ENCODE results near the gene DLST. TPM values are rescaled to one million over a fixed set of nuclear protein-coding genes. Genes with fewer than 3 reads are reported as not detected.
"Not testable (repeated sequence)": the region's sequence is repeated elsewhere in the genome, so short reads cannot be mapped to it uniquely, and the experiment has no call there.

DLST gene
- total and polyA plus RNA-seq, 12 donors = 42.0 to 205 (median 146) TPM

GRCh38 chr14:74927225-74927624 lies 45.5 kb downstream of the DLST start:
- intact Hi-C loops (cut with DNase I) = no loop called here
- 71 to 85% (median 82%) methylated on average over 6 of the region's 6 CpGs for WGBS, 4 donors
- no peak overlapping the region for H3K27ac ChIP-seq
- no peaks in the 10 kb centered on the region for H3K27me3 ChIP-seq
- H3K4me3 ChIP-seq = no peak overlapping the region
- TF ChIP-seq POLR2A (IDR thresholded peaks at IDR 0.05) = no peak
- TF ChIP-seq CTCF (IDR thresholded peaks at IDR 0.05) = no peak
- peaks cover 0 to 10% of the 10 kb centered on the region in 2 donors for H3K4me1 ChIP-seq (replicated peaks in 1 of 2)
- H3K9me3 ChIP-seq (replicated peaks in 1 of 3) = no peaks in the 10 kb centered on the region
- no peak for DNase-seq
- H3K36me3 ChIP-seq (replicated peaks in 1 of 2) = no peaks in the 10 kb centered on the region

GRCh38 chr14:74929242-74929641 lies 47.5 kb downstream of the DLST start:
- Histone ChIP-seq H3K36me3 (replicated peaks in 1 of 2) (no peaks in the 10 kb centered on the region), H3K4me1 (replicated peaks in 1 of 2) (no peaks in the 10 kb centered on the region), H3K9me3 (replicated peaks in 1 of 3) (no peaks in the 10 kb centered on the region), H3K27ac (no peak overlapping the region), H3K4me3 (no peak overlapping the region), H3K27me3 (no peaks in the 10 kb centered on the region)
- WGBS, 4 donors = 53 to 65% (median 60%) methylated on average over 6 of the region's 6 CpGs
- intact Hi-C loops (cut with DNase I) = no loop called here
- TF ChIP-seq CTCF (IDR thresholded peaks at IDR 0.05) (no peak), POLR2A (IDR thresholded peaks at IDR 0.05) (no peak)
- no peak for DNase-seq

- DNase-seq; H3K36me3 ChIP-seq (replicated peaks in 1 of 2); H3K27me3 ChIP-seq; H3K9me3 ChIP-seq (replicated peaks in 1 of 3); intact Hi-C loops (cut with DNase I); H3K4me3 ChIP-seq; H3K27ac ChIP-seq; H3K4me1 ChIP-seq (replicated peaks in 1 of 2): not testable (repeated sequence)
- WGBS, 4 donors = 76 to 82% (median 78%) methylated on average over 9 of the region's 9 CpGs
Observed at GRCh38 chr14:74931744-74932143, 50.0 kb downstream of the DLST start.

- Histone ChIP-seq H3K4me1 (replicated peaks in 1 of 2) (no peaks in the 10 kb centered on the region), H3K27ac (no peak overlapping the region), H3K27me3 (no peaks in the 10 kb centered on the region), H3K9me3 (replicated peaks in 1 of 3) (no peaks in the 10 kb centered on the region), H3K36me3 (replicated peaks in 1 of 2) (no peaks in the 10 kb centered on the region), H3K4me3 (no peak overlapping the region)
- 21 to 31% (median 26%) methylated on average over 6 of the region's 6 CpGs for WGBS, 4 donors
- TF ChIP-seq POLR2A (IDR thresholded peaks at IDR 0.05) (no peak), CTCF (IDR thresholded peaks at IDR 0.05) (no peak)
- intact Hi-C loops (cut with DNase I) = no loop called here
- DNase-seq = peak in 1 of 7 donors; percentile 16
Observed at GRCh38 chr14:74932401-74932901, 50.7 kb downstream of the DLST start.

- DNase-seq; H3K36me3 ChIP-seq (replicated peaks in 1 of 2); H3K9me3 ChIP-seq (replicated peaks in 1 of 3); intact Hi-C loops (cut with DNase I); H3K4me1 ChIP-seq (replicated peaks in 1 of 2); H3K27me3 ChIP-seq; H3K27ac ChIP-seq; H3K4me3 ChIP-seq: not testable (repeated sequence)
- 68 to 81% (median 79%) methylated on average over 4 of the region's 4 CpGs for whole genome bisulfite sequencing, 4 donors
Observed at GRCh38 chr14:74932936-74933335, 51.2 kb downstream of the DLST start.

Data from adrenal gland (tissue), 12 donors.